HG03175 (cell line): Measurements from ENCODE around the gene THRB.

Experiments used
- ATAC-seq: cut with Tn5 transposase; IDR thresholded peaks from one replicate; pipeline ENCODE4 v1.9.1; 2021; ENCODE audit warnings: mild to moderate bottlenecking, moderate library complexity; ENCODE audit not compliant: unreplicated experiment

THRB gene

DNA sequence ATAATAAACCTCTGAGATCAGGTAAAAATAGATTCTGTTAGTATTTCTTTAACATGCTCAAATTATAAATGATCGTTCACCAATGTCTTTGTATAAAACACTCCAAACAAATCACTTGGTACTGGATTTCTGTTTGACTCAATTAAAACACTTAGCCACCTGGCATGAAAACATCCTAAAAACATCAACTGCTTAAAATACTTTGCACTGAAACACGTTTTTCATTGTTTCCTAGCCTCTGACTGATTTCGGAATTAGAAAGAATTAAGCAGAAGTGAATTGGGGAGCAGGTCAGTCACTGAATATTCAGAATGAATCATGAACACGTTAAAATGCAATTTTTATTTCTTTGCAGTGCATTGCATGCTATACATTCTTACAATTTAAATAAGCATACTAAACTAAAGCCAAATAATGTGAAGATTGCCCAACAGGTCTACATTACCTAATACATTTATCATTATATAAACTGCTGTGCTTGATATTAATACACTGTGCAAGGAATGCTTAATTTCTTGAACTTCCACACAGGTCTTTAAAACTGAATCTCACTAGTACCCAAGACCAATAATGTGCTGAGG lies 1.6 kb downstream of the THRB start:
- ATAC-seq, result no peak

DNA sequence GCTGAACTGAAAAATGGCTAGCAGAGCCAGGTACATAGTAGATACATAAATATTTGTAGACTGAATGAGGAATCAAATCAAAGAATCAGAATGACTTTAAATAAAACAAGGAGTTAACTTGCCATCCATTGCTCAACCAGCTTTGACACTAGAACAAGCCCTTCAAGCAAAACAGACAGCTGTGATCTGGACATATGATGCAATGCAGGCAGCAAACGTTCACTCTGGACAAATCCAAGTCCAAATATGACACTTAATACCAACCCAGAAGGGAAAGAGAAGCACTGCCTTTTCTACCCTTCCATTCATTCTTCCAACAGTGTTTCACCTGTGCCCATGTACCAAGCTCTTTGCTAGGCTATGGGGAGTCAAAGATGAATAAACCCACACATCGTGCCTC lies 4.5 kb downstream of the THRB start:
- ATAC-seq, result no peak

DNA sequence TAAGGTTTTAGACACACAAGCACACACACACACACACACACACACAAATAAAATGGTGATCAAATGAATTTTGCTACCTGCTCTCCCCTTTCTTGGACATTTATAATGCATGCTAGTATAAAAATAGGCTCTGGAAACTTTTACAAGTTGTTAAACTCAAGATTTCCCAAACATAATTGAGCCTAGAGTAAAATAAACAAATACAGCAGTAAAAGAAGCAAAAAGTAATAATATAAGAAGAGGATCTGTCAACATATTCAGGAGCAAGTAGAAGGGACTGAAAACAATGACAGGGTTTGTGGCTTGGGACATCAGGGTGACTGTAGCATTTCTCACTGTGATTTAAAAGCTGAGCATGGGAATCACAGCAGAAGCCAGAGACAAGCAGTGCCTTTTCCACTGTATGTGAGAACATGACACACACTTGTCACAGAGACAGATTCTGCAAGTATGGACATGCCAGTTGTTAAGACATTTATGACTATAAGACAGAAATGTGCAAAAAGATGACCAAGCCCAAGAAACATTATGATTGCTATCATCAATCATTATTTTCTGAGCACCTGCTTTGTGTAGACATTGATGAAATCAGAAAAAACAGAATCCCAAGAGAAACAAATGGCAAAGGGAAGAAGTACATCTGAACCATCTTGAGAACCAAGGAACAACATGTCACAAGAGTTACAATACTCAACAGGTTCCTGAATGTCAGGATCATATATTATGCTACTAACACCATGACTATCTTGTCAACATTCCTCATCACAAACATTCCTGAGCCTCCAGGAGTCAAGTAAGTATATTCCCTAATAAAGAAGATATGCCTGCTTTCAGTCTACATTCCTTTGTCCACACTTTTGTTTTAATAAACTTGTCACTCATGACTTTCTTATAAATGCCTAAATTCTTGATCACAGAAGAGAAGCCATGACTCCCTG lies 7.1 kb downstream of the THRB start:
- no peak for ATAC-seq

DNA sequence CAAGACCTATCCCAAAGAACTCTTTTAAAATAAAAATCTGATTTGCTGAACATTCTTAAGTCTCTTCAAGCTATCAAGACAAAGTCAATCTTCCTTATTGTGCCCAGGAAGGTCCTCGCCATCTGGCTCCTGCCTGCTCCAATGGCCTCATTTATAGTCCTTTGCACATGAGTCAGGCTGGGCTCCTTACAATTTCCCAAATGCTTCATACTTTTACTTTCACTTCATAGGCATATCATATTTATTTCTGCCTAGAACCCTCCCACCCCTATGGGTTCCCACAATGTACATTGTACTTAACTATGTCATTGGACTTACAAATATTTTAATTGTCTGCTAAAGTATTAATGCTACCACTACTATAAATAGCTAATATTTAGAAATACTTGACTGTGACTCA lies 9.1 kb downstream of the THRB start:
- ATAC-seq, result no peak

GRCh38 chr3:24483873-24484272 lies 10.8 kb downstream of the THRB start:
- ATAC-seq, result no peak

DNA sequence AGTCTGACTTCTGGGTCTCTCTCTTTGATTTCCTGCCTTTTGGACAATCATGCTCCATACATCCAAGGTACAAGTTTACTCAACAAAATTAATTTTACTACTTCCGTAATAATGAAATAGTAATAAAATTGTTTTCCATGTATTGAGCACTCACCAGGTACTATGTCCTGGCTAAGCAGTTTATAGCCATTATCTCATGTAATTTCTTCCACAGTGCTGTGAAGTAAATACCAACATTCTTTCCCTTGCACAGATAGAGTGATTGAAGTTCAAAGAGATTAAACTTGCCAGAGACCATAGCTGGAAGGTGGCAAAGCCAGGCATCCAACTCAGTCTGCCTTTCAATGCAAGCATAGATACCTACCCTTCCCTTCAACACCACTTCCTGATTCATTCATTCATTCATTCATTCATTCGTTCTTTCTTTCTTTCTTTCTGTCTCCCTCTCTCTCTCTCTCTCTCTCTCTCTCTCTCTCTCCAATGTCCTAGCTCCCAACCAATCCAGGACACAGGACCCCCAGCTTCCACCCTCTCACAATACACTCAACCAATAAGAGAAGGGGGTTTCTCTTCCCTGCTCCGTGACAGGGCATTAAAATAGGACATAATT lies 12.4 kb downstream of the THRB start:
- no peak for ATAC-seq

- ATAC-seq, result no peak
Measured at GRCh38 chr3:24481193-24481592, 13.5 kb downstream of the THRB start.

DNA sequence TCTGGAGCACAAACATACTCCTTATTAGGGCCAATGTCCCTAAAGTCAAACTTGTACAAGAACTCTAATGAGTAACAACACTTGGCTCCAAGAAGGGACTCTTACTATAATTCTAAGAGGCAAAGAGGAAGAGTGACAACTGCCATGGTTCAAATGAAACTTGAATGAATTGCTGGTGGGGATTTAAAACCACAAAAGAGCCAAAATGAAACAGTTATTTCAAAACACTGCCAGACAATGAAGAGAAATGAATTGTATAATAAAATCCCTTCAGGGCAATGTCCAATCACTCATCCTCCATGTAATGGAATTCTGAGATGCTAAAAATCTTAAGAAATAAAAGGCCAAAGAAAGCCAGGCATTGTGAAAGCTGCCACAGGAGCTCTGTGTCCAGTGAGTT lies 14.2 kb downstream of the THRB start:
- no peak for ATAC-seq

DNA sequence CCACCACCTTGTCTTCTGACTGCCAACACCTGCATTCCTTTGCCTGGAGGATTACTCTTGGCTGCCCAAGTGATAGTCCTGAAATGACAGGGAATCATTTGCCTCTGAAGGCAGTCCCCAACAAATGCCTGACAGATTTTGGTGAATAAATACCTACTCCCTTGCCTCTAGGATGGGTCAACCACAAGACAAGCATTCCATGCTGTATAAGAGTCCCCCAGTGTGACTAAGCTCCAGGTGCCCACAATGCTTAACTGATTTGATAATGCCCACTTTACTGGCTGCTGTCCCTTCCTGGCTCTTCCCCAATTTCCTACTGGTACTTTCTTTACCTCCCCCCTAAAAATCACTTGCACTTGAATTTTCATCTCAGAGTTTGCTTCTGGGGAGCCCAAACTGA lies 14.8 kb downstream of the THRB start:
- ATAC-seq, result no peak

DNA sequence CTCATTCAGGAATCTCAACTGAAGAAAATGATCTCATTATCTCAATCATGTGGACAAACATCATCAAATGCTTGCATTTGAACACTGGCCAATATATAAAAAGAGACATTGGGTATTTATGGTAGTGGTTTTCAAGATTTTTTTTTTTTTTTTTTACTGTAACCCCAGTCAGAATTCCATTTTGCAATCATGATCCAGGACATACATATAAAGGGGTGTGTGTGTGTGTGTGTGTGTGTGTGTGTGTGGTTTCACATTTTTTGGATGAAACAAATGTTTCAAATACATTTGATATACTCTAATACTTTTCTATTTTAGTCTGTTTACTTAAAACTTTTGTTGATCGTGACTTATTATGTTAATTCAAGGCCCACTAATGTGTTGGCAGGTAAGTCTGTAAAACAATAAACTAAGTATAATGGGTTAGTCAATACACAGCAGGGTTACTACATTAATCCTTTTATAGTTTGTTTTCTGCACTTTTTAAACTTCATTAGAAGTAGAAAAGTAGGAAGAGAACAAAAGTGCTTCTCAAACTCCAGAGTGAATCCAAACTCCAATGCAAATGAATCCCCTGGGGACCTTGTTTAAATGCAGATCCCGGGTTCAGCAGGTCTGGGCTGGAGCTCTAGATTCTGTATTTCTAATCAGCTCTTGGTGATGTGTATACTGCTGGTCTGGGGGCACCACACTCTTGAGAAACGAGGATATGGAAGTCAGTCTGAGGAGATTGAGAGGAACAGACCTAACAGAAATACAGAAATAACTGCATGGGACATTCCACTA lies 17.6 kb downstream of the THRB start:
- no peak for ATAC-seq

DNA sequence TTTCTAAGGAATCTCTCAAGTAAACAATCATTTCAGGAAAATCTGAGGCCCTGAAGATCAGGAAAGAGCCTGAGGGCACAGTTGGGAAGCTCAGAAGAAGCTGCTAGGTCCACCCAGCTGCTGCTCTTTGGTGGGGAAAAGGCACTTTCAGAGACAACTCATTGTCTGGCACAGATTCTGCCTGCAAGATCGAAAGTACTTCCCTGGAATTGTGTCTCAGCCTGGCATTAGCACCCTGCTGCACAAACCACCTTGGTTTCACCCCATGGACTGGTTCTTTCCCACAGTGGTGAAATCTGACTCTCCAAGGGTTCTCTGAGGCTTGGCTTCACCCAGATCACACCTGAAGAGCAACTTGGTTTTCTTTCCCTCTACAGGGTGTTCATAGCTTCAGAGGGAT lies 18.7 kb downstream of the THRB start:
- no peak for ATAC-seq

DNA sequence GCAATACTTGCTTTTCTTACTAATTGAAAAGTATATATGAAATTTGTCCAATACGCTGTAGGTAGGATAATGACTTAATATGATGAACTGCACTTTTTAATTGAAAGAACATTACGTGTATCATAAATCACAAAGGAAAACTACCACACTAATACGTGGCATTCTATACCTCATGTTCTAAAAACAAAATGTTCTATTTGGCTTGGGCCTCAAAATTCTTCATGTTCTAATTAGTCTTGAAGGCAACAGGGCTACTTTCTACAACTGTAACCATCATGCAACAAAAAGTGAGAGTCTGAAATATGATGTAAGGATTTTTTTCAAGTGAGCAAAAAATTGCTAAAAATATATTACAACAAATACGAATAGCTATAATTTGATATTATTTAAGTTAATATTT lies 19.8 kb downstream of the THRB start:
- no peak for ATAC-seq

DNA sequence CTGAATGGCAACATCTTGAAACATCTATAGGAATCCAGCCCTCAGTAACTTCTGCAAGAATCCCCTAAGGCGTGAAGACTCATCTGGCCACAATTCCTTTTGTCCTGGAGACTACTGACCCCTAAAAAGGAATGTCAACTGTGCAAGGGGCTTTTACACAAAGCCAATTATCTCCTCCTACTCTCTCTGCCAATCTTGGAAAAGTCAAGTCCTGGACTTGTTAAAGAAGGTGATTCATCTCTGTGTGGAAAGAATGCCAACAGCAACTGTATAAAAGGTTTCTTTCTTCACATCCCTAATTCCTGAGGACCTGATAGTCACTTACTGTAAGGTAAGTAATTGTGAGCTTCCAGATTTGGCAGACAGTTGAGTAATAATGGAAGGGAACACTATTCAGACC lies 22.3 kb downstream of the THRB start:
- no peak for ATAC-seq

DNA sequence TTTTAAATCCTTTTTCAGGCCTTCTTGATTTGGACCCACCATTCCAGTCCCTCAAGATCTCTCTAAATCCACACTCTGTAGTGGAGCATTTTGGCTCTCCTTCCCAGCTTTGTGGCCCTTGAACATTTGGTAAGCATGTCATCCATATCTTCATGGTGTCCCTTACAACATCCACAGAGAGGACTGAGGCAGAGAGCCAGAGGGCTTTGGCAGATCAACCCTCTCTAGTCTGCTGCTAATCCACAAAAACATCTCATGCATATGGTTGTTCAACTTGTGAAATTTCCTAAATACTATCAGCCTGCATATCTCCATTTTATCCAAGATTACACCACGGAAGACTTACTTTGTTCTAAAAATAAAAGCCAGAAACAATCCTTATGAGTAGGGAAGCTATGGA lies 23.2 kb downstream of the THRB start:
- ATAC-seq, result no peak

GRCh38 chr3:24470277-24470676 lies 24.4 kb downstream of the THRB start:
- ATAC-seq, result no peak

GRCh38 chr3:24464389-24464788 lies 30.3 kb downstream of the THRB start:
- no peak for ATAC-seq

GRCh38 chr3:24462737-24463136 lies 31.9 kb downstream of the THRB start:
- no peak for ATAC-seq

GRCh38 chr3:24460974-24461373 lies 33.7 kb downstream of the THRB start:
- no peak for ATAC-seq

DNA sequence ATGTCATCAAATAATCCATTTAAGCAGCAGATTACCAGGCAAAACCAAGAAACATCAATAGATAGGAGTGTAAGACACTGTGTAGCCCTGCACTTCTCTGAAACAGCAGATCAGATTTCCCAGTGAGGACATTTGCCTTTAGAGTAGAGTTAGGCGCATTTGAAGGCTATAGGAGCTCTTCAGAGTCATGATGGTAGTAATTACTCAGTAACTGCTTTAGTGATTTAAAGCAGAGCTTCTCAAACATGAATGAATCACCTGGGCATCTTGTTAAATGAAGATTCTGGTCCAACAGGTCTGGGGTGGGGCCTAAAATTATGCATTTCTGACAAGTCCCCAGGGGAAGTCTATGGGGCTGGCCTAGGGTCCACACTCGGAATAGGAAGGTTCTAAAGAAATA lies 36.9 kb downstream of the THRB start:
- ATAC-seq, result no peak

GRCh38 chr3:24454856-24455255 lies 39.8 kb downstream of the THRB start:
- ATAC-seq, result no peak

DNA sequence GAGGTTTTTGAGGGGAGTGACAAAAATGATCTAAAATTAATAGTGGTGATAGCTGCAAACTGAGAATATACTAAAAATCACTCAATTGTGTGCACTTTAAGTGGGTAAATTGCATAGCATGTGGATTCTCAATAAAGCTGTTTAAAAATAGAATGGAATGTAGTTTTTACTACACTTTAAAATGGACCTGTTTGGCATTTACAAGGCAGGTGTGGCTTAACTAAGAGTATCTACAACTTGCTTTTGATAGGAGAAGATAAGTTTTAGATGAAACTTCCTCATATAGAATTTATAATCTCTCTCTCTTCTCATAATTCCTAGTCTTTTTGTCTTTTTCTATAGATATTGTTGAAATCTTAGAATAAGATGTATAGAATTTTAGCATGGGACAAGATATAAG lies 40.3 kb downstream of the THRB start:
- ATAC-seq, result no peak
